Head of caudate nucleus (tissue), 42 donors: ENCODE data around the gene SPDYE18.
"Not testable (repeated sequence)": the region's sequence is repeated elsewhere in the genome, so short reads cannot be mapped to it uniquely, and the experiment has no call there.

Experiments used
- DNase-seq, 42 donors: peaks; one replicate each; pipeline versions ENCODE4 v3.0.0 to v3.0.0-alpha.2; 2020 to 2021; ENCODE audit warnings: mixed read lengths in 7 of 42
- intact Hi-C: fragments of 100-400 bp; cut with DNase I; formaldehyde crosslinking; loops from one replicate; pipeline ENCODE4 v1.15.0; 2022

The SPDYE18 gene, protein sequence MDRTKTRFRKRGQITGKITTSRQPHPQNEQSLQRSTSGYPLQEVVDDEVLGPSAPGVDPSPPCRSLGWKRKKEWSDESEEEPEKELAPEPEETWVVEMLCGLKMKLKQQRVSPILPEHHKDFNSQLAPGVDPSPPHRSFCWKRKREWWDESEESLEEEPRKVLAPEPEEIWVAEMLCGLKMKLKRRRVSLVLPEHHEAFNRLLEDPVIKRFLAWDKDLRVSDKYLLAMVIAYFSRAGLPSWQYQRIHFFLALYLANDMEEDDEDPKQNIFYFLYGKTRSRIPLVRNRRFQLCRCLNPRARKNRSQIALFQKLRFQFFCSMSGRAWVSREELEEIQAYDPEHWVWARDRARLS

DNA sequence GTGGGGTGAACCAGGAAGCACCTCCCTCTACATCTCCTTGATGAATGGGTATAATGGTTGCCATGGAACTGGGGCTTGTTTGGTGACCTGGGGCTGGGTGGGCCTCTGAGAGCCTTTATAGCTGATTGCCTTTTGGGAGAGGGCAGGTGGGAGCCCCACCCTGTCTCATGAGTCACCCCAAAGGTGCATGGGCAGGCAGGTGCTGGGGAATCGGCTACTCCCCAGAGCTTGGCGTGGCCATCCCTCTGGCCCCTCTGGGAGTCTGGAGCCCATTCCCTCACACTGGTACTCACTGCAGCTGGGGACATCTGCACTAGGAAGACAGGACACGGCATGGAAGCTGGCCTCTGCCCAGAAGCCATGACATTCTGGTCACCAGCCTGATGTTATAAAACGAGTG is at the start of gene SPDYE18:
SPDYE18 (minus strand) TSS at position 2 of the 400 bp plus-strand sequence. CDS start 2,046 bp downstream, outside the sequence.
- DNase-seq, intact Hi-C loops: not testable (repeated sequence)

DNA sequence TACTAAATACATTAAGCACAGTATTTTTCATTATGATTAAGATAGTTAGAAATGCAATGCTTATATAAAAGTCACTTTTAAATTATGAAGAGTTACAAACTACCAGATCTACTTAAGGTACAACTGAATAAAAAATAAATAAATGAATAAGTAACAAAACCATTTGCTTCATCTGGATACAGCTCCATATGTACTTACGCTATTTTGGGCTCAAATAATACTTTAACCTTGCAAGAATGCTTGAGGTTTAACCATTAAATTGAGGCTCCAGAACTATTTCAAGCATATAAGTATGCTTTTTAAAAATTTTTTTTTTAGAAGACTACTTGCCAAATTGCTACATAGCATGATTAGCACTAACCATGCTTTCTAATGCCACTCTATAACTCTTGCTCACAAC is 46.0 kb upstream of the SPDYE18 start:
- intact Hi-C loops, DNase-seq: not testable (repeated sequence)

DNA sequence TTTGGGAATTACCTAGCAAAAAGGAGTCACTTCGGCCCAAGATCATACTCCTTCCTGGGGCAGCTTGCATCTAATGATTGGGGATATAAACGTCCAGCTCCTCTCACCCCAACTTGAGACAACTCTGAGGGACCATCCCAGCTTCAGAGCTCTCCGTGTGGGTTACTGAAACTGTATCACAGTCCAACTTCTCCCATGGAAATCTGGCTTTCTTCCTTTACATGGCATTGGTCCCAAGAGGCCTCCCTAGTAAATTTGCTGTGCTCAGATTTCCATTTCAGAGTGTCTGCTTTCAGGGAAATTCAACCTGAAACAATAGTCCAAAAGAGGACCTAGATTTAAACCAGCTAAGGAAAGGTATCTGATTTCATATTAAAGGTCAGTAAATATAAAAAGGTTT is 45.3 kb upstream of the SPDYE18 start:
- DNase-seq, intact Hi-C loops: not testable (repeated sequence)

DNA sequence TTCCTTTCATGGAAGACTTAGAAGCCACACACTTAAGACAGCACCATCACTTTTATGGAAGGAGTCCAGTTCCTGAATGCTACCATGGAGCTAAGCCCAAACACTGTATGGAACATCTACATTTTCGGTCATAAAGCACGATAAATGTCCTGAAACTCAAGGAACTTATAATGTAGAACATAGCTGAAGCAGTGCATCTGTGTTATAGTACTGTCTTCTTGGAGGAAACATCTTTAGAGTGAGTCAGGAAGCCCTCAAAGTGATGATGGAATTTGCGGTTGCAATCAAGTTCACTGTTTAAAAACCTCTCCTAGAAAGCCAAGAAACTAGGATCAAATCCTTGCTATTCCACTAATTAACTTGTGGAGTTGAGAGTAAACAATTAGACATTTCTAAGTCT is 43.5 kb upstream of the SPDYE18 start:
- DNase-seq, intact Hi-C loops: not testable (repeated sequence)

DNA sequence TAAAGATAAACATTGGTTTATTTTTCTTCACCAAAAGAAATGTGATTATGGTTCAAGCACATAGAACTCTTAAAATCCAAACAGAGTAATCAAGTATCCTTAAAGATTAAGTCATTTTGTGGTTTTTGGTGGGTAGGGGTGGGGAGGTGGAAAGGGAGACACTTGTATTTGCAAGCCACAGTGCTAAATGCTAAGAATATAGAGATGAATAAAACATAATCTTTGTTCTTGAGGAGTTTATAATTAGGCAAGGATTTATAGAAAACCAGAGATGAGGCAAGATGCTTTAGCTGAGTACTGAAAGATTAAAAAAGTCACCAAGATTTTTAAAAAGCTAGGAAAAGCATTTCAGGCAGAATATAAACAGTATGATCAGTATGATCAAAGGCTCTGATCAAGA is 40.3 kb upstream of the SPDYE18 start:
- DNase-seq, intact Hi-C loops: not testable (repeated sequence)

DNA sequence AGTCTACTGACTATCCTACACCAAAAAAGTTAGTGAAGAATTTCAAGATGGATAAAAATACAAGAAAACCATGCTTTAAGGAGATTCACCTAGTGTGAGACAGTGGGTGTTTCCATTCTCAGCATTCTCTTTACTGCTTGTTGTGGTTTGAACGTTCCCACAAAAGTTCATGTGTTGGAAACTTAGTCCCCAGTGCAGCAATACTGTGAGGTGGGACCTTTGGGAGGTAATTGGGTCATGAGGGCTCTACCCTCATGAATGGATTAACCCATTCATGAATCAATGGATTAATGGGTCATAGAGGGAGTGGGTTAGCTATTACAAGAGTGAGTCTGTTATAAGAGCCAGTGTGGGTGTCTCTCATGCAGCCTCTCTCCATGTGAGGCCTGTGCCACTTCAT is 38.8 kb upstream of the SPDYE18 start:
- intact Hi-C loops, DNase-seq: not testable (repeated sequence)

DNA sequence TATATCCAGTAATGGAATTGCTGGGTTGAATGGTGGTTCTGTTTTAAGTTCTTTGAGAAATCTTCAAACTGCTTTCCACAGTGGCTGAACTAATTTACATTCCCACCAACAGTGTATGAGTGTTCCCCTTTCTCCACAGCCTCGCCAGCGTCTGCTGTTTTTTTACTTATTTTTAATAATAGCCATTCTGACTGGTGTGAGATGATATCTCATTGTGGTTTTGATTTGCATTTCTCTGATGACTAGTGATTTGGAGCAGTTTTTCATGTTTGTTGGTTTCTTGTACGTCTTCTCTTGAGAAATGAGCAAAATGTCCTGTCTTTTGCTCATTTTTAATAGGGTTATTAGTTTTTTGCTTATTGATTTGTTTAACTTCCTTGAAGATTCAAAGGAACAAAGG is 38.1 kb upstream of the SPDYE18 start:
- DNase-seq, intact Hi-C loops: not testable (repeated sequence)

DNA sequence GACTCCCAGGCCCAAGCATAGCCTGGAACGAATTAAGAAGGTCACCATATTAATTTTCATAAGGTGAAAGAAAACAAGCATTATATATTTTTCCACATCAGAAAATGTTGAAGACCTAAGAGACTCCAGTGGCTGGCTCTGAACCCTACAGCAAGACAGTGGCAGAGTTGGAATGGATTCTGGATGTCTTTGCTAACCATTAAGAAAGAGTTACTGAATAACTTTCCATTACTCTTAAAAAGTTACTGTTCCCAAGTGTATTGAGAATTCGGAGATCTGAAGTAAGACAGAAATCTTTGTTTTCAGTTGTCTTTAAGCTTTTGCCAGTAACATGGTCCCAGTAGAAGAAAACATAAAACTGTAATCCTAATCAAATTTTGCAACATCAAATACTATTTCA is 29.9 kb upstream of the SPDYE18 start:
- intact Hi-C loops, DNase-seq: not testable (repeated sequence)

DNA sequence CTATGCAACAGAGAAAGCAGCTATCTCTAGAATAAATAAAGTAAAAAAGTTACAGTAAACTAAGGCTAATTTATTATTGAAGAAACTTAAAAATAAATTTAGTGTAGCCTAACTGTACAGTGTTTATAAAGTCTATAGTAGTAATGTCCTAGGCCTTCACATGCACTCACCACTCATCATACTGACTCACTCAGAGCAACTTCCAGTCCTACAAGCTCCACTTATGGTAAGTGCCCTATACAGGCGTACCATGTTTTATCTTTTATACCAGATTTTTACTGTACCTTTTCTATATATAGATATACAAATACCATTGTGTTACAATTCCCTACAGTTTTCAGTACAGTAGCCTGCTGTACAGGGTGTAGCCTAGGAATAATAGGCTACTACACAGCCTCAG is 19.8 kb upstream of the SPDYE18 start:
- intact Hi-C loops, DNase-seq: not testable (repeated sequence)

DNA sequence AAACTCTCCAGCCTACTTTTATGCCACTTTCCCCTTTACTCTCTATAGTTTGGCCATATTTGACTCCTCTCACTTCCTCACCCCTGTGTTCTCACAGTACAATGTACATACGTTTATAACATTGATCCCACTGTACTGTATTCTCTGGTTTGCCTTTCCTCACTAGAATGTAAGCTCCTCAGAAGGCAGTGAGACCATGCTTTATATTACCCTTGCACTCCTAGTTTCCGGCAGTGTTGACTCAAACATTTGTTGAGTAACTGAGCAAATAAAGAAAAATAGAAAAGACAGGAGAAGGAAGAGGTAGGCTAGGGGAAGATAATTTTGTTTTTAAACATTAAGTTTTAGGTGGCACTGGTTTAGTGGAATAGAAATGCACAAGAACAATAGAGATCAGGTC is 17.9 kb upstream of the SPDYE18 start:
- DNase-seq, intact Hi-C loops: not testable (repeated sequence)

DNA sequence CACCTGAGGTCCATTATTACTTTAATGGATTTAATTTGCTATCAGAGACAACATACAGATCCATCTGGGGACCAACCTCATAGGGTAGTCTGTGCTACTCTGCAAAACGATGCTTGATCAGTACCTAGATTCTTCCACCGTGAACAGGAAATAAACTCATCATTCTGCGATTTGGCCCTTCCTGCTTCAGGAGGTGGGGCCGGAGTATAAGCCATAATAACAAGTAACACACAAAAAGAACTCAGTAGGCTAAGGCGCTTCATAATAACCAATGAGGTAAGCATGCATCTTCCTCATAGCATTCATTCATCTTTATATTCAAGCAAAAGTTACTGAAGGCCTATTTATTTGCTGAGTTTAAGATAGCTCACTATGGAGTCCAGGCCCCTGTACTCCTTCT is 17.3 kb upstream of the SPDYE18 start:
- DNase-seq, intact Hi-C loops: not testable (repeated sequence)

DNA sequence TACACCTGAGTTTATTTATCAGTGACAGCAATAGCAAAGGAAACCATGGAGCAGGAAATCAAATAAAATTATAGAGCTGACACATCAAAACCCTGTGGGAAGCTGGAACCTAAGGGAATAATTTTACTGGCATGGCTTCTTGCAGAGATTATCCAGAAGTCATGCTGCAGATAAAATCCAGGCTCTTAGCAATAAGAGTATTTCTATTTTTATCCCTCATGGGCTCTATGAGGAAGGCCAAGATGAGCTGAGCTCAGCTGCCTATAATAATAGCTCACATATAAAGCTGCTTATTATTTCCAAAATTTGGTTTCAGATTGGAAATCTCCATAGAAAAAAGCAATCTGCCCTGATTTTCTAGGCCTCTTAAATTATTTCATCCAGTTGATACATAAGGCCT is 16.8 kb upstream of the SPDYE18 start:
- intact Hi-C loops, DNase-seq: not testable (repeated sequence)

DNA sequence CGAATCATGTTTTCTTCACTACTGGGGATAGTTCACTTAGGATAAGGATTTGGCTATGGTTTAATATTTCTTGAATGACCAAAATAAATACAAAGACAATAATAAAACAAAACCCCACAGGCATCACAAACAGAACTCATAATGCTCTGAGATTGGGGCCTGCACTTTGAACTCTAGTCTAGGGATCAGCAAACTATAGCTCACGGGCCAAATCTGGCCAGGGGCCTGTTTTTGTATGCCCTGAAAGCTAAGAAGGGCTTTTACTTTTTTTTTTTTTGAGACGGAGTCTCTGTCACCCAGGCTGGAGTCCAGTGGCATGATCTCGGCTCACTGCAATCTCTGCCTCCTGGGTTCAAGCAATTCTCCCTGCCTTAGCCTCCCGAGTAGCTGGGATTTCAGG is 14.7 kb upstream of the SPDYE18 start:
- DNase-seq, intact Hi-C loops: not testable (repeated sequence)

DNA sequence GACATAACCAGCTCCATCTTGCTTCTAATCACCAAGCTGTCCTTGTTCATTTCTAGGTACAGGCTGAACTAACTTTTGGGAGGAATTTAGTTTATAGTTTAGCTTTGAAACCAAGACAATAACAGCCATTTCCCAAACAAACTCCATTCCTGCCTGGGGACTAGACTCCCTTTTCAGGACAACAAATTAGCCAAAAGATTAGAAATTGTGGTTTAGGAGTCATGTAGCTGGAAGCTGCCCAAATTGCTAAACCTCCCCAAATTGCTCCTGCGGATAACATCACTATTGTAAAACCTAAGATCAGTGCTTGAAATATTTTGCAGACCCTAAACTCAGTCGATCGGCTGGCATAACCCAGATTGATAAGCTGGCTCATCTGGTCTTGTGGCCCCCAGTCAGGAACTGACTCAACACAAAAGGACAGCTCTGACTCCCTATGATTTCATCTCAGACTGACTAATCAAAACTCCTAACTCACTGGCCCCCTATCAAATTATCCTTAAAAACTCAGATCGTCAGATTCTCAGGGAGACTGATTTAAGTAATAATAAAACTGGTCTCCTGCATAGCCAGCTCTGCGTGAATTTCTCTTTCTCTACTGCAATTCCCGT is 12.5 kb upstream of the SPDYE18 start:
- intact Hi-C loops, DNase-seq: not testable (repeated sequence)

DNA sequence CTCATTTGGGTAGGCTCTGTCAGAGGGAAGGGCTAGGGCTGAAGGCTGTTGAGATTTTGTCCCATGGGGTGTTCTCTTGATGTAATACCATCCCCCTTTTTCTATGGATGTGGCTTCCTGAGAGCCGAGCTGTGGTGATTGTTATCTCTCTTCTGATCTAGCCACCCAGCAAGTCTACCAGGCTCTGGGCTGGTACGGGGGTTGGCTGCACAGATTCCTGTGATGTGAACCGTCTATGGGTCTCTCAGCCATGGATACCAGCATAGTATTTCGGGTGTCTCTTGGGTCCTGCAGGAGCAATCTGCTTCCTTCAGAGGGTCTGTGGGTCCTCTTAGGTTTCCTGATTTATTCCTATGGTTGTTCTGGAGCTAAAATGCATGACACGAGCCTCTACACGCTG is 8.8 kb upstream of the SPDYE18 start:
- DNase-seq, intact Hi-C loops: not testable (repeated sequence)

DNA sequence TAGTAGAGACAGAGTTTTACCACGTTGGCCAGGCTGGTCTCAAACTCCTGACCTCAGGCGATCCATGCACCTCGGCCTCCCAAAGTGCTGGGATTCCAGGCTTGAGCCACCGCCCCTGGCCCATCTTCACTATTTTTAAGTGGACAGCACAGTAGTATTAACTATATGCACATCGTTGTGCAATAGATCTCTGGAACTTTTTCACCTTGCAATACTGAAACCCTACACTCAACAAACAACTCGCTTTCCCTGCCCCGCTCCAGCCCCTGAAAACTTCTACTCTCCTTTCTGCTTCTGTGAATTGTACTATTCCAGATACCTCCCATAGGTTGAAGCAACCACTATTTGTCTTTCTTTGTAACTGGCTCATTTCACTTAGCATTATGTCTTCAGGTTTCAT is 3.5 kb upstream of the SPDYE18 start:
- intact Hi-C loops, DNase-seq: not testable (repeated sequence)

DNA sequence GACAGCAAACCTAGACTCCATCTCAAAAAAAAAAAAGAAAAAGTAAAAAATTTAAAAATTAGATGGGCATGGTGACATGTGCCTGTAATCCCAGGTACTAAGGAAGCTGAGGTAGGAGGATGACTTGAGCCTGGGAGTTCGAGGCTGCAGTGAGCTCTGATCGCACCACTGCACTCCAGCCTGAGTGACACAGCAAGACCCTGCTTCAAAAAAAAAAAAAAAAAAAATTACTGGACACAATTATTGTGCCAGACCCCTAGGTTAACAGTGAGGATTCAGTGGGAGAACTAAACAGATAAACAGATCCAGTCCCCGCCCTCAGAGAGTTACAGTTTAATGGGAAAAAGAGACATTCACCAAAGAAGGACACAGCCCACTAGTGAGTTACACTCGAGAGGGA is 1.4 kb upstream of the SPDYE18 start:
- DNase-seq, intact Hi-C loops: not testable (repeated sequence)

DNA sequence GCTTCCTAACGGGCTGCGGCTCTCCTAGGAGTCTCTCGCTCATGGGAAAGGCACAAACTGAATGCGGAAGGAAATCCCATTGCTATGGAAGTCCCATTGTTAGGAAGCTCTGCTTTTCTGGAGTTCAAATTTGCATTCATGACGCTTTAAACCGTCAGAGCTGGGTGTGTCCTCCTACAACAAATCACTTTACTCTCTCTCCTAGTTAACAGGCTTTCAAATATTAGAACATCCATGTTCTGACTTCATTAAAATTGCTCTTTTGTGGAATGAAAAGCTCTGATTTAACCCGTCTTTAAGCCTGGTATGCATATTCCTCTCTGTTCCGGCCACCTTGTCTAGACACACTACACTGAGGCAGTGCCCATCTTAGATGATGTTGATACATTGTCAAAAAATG is 30.1 kb downstream of the SPDYE18 start, which contains the start of gene SPDYE17:
SPDYE17 (minus strand) TSS at position 101 of the 400 bp plus-strand sequence. CDS start 1,791 bp downstream, outside the sequence.
- DNase-seq, intact Hi-C loops: not testable (repeated sequence)

DNA sequence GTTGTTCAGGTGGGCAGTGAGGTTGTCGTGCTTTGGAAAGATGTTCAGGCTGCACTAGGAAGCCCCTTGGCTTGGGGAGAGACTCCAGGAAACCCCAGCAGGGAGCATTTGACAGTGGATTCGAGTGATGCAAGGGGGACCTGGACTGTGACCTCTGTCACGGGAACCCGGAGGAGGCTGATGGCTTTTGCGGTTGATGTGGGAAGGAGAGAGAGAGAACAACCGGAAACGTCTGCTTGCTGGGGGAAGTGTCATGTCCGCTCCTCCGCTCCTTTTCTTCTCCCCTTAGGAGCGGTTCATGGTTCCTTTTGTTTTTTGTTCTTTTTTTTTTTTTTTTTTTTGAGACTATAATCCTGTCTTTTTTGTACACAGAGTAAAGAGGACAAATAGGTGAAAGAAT is 36.0 kb downstream of the SPDYE18 start:
- DNase-seq, intact Hi-C loops: not testable (repeated sequence)

DNA sequence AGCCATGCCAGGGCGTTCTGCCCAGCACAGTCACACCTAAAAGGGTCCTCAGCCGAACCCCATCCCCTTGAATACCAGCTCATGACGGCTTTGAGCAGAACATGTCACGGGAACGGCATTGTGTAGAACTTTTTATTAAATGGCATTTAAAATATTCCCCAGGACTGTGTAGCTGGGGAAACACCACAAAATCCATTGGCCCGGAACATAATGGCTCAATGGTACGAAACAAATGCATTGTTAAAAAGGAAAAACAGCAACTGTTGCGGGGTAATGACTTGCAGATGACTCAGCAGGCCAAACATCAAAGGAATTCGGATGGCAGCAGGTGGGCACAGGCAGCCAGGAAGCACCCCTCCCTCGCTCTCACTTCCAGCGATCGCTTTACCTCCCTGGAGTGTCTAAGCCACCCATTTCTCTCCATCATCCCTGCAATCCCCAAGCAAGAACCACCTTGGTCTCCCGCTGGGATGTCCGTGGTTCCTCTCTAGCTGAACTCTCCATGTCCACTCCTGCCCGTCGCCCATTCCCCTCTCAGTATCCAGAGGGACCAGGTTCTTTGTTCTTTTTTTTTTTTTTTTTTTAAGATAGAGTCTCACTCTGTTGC is 52.2 kb downstream of the SPDYE18 start:
- intact Hi-C loops = not testable (repeated sequence)
- DNase-seq = peak in 1 of 42 donors; percentile 34
